ENCODE data around the gene SCAMP2. TPM values are rescaled to one million over a fixed set of nuclear protein-coding genes. Genes with fewer than 3 reads are reported as not detected.
A peak's percentile ranks its signal among the peaks of the same experiment; 100 is the strongest.

Gene SCAMP2
- total RNA-seq, 1 experiment from 2014 or later = 94.4 TPM

DNA sequence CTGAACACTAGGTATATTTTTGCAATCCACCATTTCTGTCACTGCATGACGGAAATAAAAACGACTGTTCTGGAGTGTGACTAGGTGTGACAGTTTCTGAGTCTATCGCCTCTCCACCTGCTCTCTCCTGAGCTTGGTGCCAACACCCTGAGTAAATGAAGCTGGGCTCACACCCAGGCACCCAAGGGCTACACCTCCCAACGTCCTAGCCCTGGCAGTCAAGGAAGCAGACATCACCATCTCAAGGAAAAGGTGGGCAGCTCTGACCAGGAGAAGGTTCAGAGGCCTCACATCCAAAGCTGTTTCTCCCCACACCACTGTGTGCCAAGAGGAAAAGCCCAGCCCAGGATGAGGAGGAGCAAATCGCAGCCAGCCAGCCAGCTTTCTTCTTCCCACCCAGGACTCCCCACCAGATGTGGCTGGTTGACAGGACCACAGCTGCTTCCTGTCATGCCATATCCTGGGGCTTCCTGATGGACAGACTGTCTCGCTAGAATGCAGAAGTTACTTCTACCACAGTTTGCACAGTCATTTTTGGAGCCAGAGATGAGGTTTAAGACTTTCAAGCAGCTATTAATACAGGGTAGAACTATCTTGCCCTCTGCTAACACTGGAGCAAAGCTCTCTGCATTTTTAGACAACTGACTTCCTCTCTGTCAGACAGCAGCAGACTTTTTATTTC lies 3.3 kb downstream of the SCAMP2 start:
- CTCF ChIA-PET = interaction anchor here (1.4 kb wide), 1 partner anchor 32 kb away, joined by 4 read pairs; no protein-coding TSS in a partner anchor
- POLR2A ChIA-PET (ENCODE audit: low non-redundant PET) = no interaction called here
- Histone ChIP-seq H3K27ac (ENCODE audit: low read depth, low read length, poor library complexity, severe bottlenecking) (peak overlapping the region; percentile 69), H3K36me3 (ENCODE audit: insufficient read depth, low read length, poor library complexity, severe bottlenecking) (peaks cover 14% of the 10 kb centered on the region), H3K4me3 (ENCODE audit: low read depth, low read length, poor library complexity, severe bottlenecking) (peak overlapping the region; percentile 7), H3K4me1 (ENCODE audit: insufficient read depth, low read length, poor library complexity, severe bottlenecking) (peaks cover 32% of the 10 kb centered on the region), H3K9me3 (ENCODE audit: low read depth, low read length, poor library complexity, severe bottlenecking) (peaks cover 9% of the 10 kb centered on the region), H3K27me3 (replicated peaks; ENCODE audit: insufficient read depth, low read depth, low read length, poor library complexity) (no peaks in the 10 kb centered on the region)
- BruUV-seq (replicated peaks) = no TSS peak
- DNase-seq (ENCODE audit: low spot score) = peak; percentile 87
- TF ChIP-seq, protein P1, sequence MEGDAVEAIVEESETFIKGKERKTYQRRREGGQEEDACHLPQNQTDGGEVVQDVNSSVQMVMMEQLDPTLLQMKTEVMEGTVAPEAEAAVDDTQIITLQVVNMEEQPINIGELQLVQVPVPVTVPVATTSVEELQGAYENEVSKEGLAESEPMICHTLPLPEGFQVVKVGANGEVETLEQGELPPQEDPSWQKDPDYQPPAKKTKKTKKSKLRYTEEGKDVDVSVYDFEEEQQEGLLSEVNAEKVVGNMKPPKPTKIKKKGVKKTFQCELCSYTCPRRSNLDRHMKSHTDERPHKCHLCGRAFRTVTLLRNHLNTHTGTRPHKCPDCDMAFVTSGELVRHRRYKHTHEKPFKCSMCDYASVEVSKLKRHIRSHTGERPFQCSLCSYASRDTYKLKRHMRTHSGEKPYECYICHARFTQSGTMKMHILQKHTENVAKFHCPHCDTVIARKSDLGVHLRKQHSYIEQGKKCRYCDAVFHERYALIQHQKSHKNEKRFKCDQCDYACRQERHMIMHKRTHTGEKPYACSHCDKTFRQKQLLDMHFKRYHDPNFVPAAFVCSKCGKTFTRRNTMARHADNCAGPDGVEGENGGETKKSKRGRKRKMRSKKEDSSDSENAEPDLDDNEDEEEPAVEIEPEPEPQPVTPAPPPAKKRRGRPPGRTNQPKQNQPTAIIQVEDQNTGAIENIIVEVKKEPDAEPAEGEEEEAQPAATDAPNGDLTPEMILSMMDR (conservative IDR thresholded peaks at IDR 0.05; ENCODE audit: low read depth, low read length) = no peak
- no peak for TF ChIP-seq EZH2 (IDR thresholded peaks at IDR 0.05; ENCODE audit: borderline replicate concordance, low read depth, low read length, poor library complexity, severe bottlenecking)
- intact Hi-C loops (cut with micrococcal nuclease; ENCODE audit: unreplicated experiment) = no loop called here

DNA sequence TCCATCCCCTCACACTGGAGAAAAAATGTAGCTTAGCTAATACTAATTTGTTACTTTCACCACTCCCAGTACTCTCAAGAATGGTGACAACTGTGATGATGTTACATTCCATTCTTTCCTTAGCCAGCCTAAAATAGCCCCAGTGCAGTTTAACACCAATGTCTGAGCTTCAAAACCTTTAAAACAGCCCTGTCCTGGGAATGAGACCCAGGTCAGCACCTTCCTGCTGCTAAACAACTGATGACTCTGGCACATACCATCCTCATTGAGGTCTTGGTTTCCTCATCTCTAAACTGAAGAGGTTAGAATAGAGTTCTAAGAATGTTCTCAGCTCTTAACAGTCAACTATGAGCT lies 3.8 kb downstream of the SCAMP2 start:
- ChIA-PET POLR2A (ENCODE audit: low non-redundant PET) (no interaction called here), CTCF (interaction anchor here (1.4 kb wide), 1 partner anchor 32 kb away, joined by 4 read pairs; no protein-coding TSS in a partner anchor)
- peaks cover 32% of the 10 kb centered on the region for H3K4me1 ChIP-seq (ENCODE audit: insufficient read depth, low read length, poor library complexity, severe bottlenecking)
- H3K27ac ChIP-seq (ENCODE audit: low read depth, low read length, poor library complexity, severe bottlenecking) = peak overlapping the region; percentile 69
- DNase-seq (ENCODE audit: low spot score) = no peak
- no TSS peak for BruUV-seq (replicated peaks)
- H3K4me3 ChIP-seq (ENCODE audit: low read depth, low read length, poor library complexity, severe bottlenecking) = no peak overlapping the region
- peaks cover 14% of the 10 kb centered on the region for H3K36me3 ChIP-seq (ENCODE audit: insufficient read depth, low read length, poor library complexity, severe bottlenecking)
- intact Hi-C loops (cut with micrococcal nuclease; ENCODE audit: unreplicated experiment) = no loop called here
- TF ChIP-seq EZH2 (IDR thresholded peaks at IDR 0.05; ENCODE audit: borderline replicate concordance, low read depth, low read length, poor library complexity, severe bottlenecking) = no peak
- TF ChIP-seq, protein P1 (conservative IDR thresholded peaks at IDR 0.05; ENCODE audit: low read depth, low read length) = no peak
- peaks cover 9% of the 10 kb centered on the region for H3K9me3 ChIP-seq (ENCODE audit: low read depth, low read length, poor library complexity, severe bottlenecking)
- H3K27me3 ChIP-seq (replicated peaks; ENCODE audit: insufficient read depth, low read depth, low read length, poor library complexity) = no peaks in the 10 kb centered on the region

DNA sequence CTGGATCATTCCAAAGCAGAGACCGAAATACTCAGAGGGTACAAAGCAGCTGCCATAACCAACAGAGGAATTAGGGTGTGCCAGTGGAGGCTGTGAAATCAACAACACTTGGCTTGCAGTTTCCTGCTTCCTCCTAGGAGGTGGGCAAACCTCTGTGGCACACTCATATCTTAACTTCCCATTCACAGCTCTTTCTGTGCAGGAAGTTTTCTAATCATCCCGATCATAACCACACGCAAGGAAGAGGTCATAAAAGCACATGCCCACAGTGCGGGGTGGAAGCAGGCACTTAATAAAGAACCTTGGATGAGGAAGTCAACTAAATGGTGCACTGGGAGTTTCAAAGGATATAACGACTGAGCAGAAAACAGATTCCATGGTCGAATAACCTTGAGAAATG lies 5.1 kb downstream of the SCAMP2 start:
- POLR2A ChIA-PET (ENCODE audit: low non-redundant PET) = interaction anchor here (0.6 kb wide), 1 partner anchor 99 kb away, joined by 5 read pairs; no protein-coding TSS in a partner anchor
- BruUV-seq (replicated peaks) = no TSS peak
- Histone ChIP-seq H3K27ac (ENCODE audit: low read depth, low read length, poor library complexity, severe bottlenecking) (peak overlapping the region; percentile 66), H3K36me3 (ENCODE audit: insufficient read depth, low read length, poor library complexity, severe bottlenecking) (peaks cover 14% of the 10 kb centered on the region), H3K4me1 (ENCODE audit: insufficient read depth, low read length, poor library complexity, severe bottlenecking) (peaks cover 32% of the 10 kb centered on the region), H3K27me3 (replicated peaks; ENCODE audit: insufficient read depth, low read depth, low read length, poor library complexity) (no peaks in the 10 kb centered on the region), H3K9me3 (ENCODE audit: low read depth, low read length, poor library complexity, severe bottlenecking) (peaks cover 9% of the 10 kb centered on the region), H3K4me3 (ENCODE audit: low read depth, low read length, poor library complexity, severe bottlenecking) (no peak overlapping the region)
- CTCF ChIA-PET = no interaction called here
- intact Hi-C loops (cut with micrococcal nuclease; ENCODE audit: unreplicated experiment) = no loop called here
- TF ChIP-seq EZH2 (IDR thresholded peaks at IDR 0.05; ENCODE audit: borderline replicate concordance, low read depth, low read length, poor library complexity, severe bottlenecking) = no peak
- TF ChIP-seq, protein P1 (conservative IDR thresholded peaks at IDR 0.05; ENCODE audit: low read depth, low read length) = no peak
- peak; percentile 35 for DNase-seq (ENCODE audit: low spot score)
